Measurements from ENCODE around the gene CRB1. TPM values are rescaled to one million over a fixed set of nuclear protein-coding genes. Genes with fewer than 3 reads are reported as not detected.
A peak's percentile ranks its signal among the peaks of the same experiment; 100 is the strongest.

CRB1 gene
- total RNA-seq, 6 experiments from 2014 or later: 0.07 TPM; not detected in 5

DNA sequence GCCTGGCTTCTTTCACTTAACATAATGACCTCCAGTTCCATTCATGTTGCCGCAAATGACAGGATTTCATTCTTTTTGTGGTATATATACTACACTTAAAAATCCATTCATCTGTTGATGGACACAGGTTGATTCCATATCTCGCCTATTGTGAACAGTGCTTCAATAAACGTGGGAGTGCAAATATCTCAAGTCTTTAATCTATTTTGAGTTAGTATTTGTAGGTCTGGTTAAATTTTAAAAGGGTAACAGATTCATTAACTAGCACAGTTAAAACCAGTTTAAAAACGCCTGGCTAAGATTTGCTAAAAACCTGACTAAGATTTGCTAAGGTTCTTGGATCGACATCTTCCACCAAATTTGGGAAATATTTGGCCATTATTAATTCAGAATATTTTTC is 45.7 kb downstream of the CRB1 start:
- Mint-ChIP-seq H3K9me3 (no peaks in the 10 kb centered on the region), H3K4me3 (no peak overlapping the region), H3K36me3 (ENCODE audit: low read depth) (no peaks in the 10 kb centered on the region), H3K27me3 (ENCODE audit: insufficient read depth) (no peaks in the 10 kb centered on the region; the same call in 1 of the 2 replicates), H3K4me1 (ENCODE audit: low read depth) (peaks cover 7% of the 10 kb centered on the region; the same call in 1 of the 2 replicates), H3K27ac (no peak overlapping the region)
- no peak for DNase-seq
- TF ChIP-seq CTCF (IDR thresholded peaks at IDR 0.05): no peak

GRCh38 chr1:197314682-197315081 is 46.6 kb downstream of the CRB1 start:
- Mint-ChIP-seq H3K9me3 (no peaks in the 10 kb centered on the region), H3K4me3 (no peak overlapping the region), H3K27me3 (ENCODE audit: insufficient read depth) (no peaks in the 10 kb centered on the region; the same call in 1 of the 2 replicates), H3K4me1 (ENCODE audit: low read depth) (peaks cover 7% of the 10 kb centered on the region; the same call in 1 of the 2 replicates), H3K27ac (no peak overlapping the region), H3K36me3 (ENCODE audit: low read depth) (no peaks in the 10 kb centered on the region)
- no peak for DNase-seq
- no peak for TF ChIP-seq CTCF (IDR thresholded peaks at IDR 0.05)

DNA sequence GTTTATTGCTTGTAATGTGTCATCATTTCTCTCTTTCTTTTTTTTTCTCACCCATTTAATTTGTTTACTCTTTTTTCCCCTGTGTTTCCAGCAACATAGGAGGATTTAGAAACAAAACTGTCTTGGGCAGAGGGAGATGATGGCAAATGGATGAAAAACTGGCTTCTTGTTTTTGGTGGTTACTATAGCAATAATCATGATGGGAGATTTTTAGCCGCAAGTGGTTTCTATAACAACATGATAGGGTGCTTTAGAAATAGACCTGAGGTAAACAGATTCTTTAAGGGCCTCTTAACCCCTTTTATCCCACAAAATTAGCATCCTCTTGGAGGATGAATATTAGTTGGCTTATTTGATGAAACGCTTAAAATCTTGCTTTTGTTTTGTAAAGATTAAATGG is 51.6 kb downstream of the CRB1 start:
- no peak for TF ChIP-seq CTCF (IDR thresholded peaks at IDR 0.05)
- peaks cover 18% of the 10 kb centered on the region; the same call in 1 of the 2 replicates for H3K4me1 Mint-ChIP-seq (ENCODE audit: low read depth)
- no peaks in the 10 kb centered on the region; the same call in none of the 2 replicates for H3K27me3 Mint-ChIP-seq (ENCODE audit: insufficient read depth)
- no peak overlapping the region for H3K27ac Mint-ChIP-seq
- H3K36me3 Mint-ChIP-seq (ENCODE audit: low read depth): no peaks in the 10 kb centered on the region
- H3K4me3 Mint-ChIP-seq: no peak overlapping the region
- no peaks in the 10 kb centered on the region for H3K9me3 Mint-ChIP-seq
- DNase-seq: no peak

GRCh38 chr1:197320991-197321531 is 53.0 kb downstream of the CRB1 start:
- no peaks in the 10 kb centered on the region for H3K36me3 Mint-ChIP-seq (ENCODE audit: low read depth)
- peaks cover 12% of the 10 kb centered on the region; the same call in 1 of the 2 replicates for H3K4me1 Mint-ChIP-seq (ENCODE audit: low read depth)
- H3K27me3 Mint-ChIP-seq (ENCODE audit: insufficient read depth): no peaks in the 10 kb centered on the region; the same call in 1 of the 2 replicates
- peak; percentile 51 for DNase-seq
- H3K4me3 Mint-ChIP-seq: no peak overlapping the region
- H3K9me3 Mint-ChIP-seq: no peaks in the 10 kb centered on the region
- peak overlapping the region; percentile 62; the same call in 1 of the 2 replicates for H3K27ac Mint-ChIP-seq
- no peak for TF ChIP-seq CTCF (IDR thresholded peaks at IDR 0.05)

DNA sequence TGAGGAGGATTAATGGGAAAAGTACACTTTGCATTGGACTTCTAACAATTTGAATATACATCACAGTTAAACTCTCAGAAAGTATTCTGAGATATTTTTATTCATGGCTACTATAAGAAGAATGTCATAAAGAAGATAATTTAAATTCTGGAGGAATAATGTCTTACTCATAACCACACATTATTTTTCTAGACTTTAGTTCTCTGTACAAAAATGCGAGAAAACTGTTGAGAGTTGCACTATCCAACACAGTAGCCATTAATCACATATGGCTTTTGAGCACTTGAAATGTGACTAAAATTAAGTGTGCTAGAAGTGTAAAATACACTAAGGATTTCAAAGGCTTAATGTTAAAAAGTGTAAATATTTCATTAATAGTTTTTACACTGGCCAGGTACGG is 53.8 kb downstream of the CRB1 start:
- no peak for DNase-seq
- Mint-ChIP-seq H3K36me3 (ENCODE audit: low read depth) (no peaks in the 10 kb centered on the region), H3K27me3 (ENCODE audit: insufficient read depth) (no peaks in the 10 kb centered on the region; the same call in 1 of the 2 replicates), H3K4me1 (ENCODE audit: low read depth) (peaks cover 12% of the 10 kb centered on the region; the same call in 1 of the 2 replicates), H3K9me3 (no peaks in the 10 kb centered on the region), H3K27ac (no peak overlapping the region), H3K4me3 (no peak overlapping the region)
- no peak for TF ChIP-seq CTCF (IDR thresholded peaks at IDR 0.05)

Data from HFFc6 (cell line).